SU-DHL-6 (cell line): ENCODE data around the gene NDUFS8.

Experiments
- H2AFZ ChIP-seq: fragments of 200-600 bp; sonication (generic); 2 replicates; pipeline ENCODE4 v1.6.1; 2014; ENCODE audit warnings: low read depth, mild to moderate bottlenecking, moderate library complexity, mixed read lengths, antibody characterized with exemption, low read length; ENCODE audit not compliant: severe bottlenecking
- H3F3A ChIP-seq: fragments of 200-600 bp; shearing (Covaris generic); 2 replicates; pipeline ENCODE4 v1.6.0; 2016; ENCODE audit warnings: antibody characterized with exemption, mild to moderate bottlenecking; ENCODE audit not compliant: insufficient read depth
- H3K27ac ChIP-seq: fragments of 200-600 bp; sonication (generic); 2 replicates; pipeline ENCODE4 v1.5.1; 2016; ENCODE audit warnings: low read depth, mild to moderate bottlenecking, low read length, moderate library complexity, mixed read lengths
- H3K27me3 ChIP-seq: fragments of 200-600 bp; sonication (generic), shearing (Covaris generic); 2 replicates; pipeline ENCODE4 v1.6.0; 2014; ENCODE audit warnings: mild to moderate bottlenecking, low read length
- H3K36me3 ChIP-seq: fragments of 200-600 bp; sonication (generic); 2 replicates; pipeline ENCODE4 v1.6.1; 2014; ENCODE audit warnings: mild to moderate bottlenecking, low read length, mixed read lengths
- H3K4me2 ChIP-seq: fragments of 300-600, 200-600 bp; shearing (Covaris generic), sonication (generic); 2 replicates; pipeline ENCODE4 v1.6.0; 2014; ENCODE audit warnings: low read length, low read depth, mild to moderate bottlenecking; ENCODE audit not compliant: poor library complexity, severe bottlenecking
- H3K4me3 ChIP-seq: fragments of 200-600 bp; sonication (generic); 2 replicates; pipeline ENCODE4 v1.5.1; 2014; ENCODE audit warnings: antibody characterized with exemption, low read length, mild to moderate bottlenecking, mixed read lengths; ENCODE audit not compliant: insufficient read depth, poor library complexity, severe bottlenecking
- H3K79me2 ChIP-seq: fragments of 200-600 bp; sonication (generic); 2 replicates; pipeline ENCODE4 v1.6.1; 2014; ENCODE audit warnings: mild to moderate bottlenecking, low read length, moderate library complexity; ENCODE audit not compliant: insufficient read depth
- H3K9ac ChIP-seq: fragments of 200-600 bp; sonication (generic); 2 replicates; pipeline ENCODE4 v1.7.0; 2014; ENCODE audit warnings: mild to moderate bottlenecking, low read length
- H3K9me2 ChIP-seq: fragments of 200-600 bp; sonication (generic); replicated peaks from 2 replicates; pipeline ENCODE4 v1.6.1; 2014; ENCODE audit warnings: low read length; ENCODE audit not compliant: insufficient read depth
- H3K9me3 ChIP-seq: fragments of 200-600 bp; sonication (generic); 2 replicates; pipeline ENCODE4 v1.6.1; 2014; ENCODE audit warnings: low read length, mixed read lengths; ENCODE audit not compliant: insufficient read depth
- H4K20me1 ChIP-seq: fragments of 200-600 bp; sonication (generic); 2 replicates; pipeline ENCODE4 v1.6.1; 2014; ENCODE audit warnings: low read depth, mild to moderate bottlenecking, antibody characterized with exemption, low read length, moderate library complexity, mixed read lengths
- CTCF ChIP-seq: fragments of 200-600 bp; sonication (generic); IDR thresholded peaks from one replicate; pipeline ENCODE4 v1.5.1; 2017; ENCODE audit warnings: antibody characterized with exemption, mild to moderate bottlenecking, low read length, moderate library complexity; ENCODE audit not compliant: insufficient read depth, poor library complexity, severe bottlenecking
- EZH2phosphoT487 ChIP-seq: fragments of 200-600 bp; sonication (generic), shearing (Covaris generic); conservative IDR thresholded peaks from 2 replicates; pipeline ENCODE4 v1.6.1; 2018; ENCODE audit warnings: mild to moderate bottlenecking, antibody characterized with exemption, low read length, moderate library complexity, mixed read lengths

The NDUFS8 gene

DNA sequence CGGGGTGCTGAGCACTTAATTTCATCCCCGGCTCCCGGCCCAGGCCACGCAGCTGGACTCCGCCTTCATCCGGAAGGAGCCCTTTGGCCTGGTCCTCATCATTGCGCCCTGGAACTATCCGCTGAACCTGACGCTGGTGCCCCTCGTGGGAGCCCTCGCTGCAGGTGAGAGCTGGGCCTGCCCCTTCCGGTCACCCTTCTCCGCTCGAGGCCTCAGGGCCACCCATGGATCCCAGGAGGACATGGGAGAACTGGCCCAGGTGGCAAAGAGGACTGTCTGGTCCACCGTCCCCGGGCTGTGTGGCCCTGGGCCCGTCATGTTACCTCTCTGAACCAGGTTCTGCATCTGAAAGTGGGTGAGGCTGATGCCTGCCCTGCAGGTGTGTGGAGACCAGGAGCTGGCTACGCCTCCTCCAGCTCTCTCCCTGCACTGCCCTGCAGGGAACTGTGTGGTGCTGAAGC is 11.7 kb upstream of the NDUFS8 start:
- H3K4me2 ChIP-seq = no peak overlapping the region
- no peaks in the 10 kb centered on the region for H3F3A ChIP-seq
- TF ChIP-seq EZH2phosphoT487 = no peak
- TF ChIP-seq CTCF = no peak
- no peak overlapping the region for H3K9ac ChIP-seq
- no peaks in the 10 kb centered on the region for H4K20me1 ChIP-seq
- H3K9me3 ChIP-seq = no peaks in the 10 kb centered on the region
- no peak overlapping the region for H2AFZ ChIP-seq
- no peak overlapping the region for H3K4me3 ChIP-seq
- no peaks in the 10 kb centered on the region for H3K79me2 ChIP-seq
- no peaks in the 10 kb centered on the region for H3K36me3 ChIP-seq
- no peak overlapping the region for H3K27ac ChIP-seq
- no peaks in the 10 kb centered on the region for H3K9me2 ChIP-seq
- no peaks in the 10 kb centered on the region for H3K27me3 ChIP-seq

DNA sequence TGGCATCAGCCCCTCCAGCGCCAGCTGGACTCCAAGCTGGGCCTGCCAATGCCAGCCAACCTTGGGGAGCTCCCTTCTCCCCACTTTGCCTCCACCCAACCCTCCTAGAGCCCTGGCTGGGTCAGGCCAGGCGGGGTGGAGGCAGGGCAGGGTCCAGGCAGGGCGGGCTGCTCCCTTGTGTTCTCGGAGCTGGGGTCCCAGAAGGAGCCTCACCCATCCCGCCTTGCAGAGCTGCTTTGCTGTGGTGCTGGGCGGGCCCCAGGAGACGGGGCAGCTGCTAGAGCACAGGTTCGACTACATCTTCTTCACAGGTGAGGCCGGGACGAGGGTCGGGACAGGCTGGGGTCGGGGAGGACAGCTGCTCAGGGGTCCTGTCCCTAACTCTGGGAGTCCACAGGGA is 11.0 kb upstream of the NDUFS8 start:
- H4K20me1 ChIP-seq = no peaks in the 10 kb centered on the region
- no peak overlapping the region for H3K9ac ChIP-seq
- no peak overlapping the region for H3K27ac ChIP-seq
- H3K4me2 ChIP-seq = no peak overlapping the region
- H3K9me2 ChIP-seq = no peaks in the 10 kb centered on the region
- no peaks in the 10 kb centered on the region for H3K79me2 ChIP-seq
- no peaks in the 10 kb centered on the region for H3K27me3 ChIP-seq
- TF ChIP-seq EZH2phosphoT487 (no peak), CTCF (no peak)
- H2AFZ ChIP-seq = no peak overlapping the region
- no peak overlapping the region for H3K4me3 ChIP-seq
- H3K9me3 ChIP-seq = no peaks in the 10 kb centered on the region
- no peaks in the 10 kb centered on the region; the same call in 1 of the 2 replicates for H3F3A ChIP-seq
- H3K36me3 ChIP-seq = no peaks in the 10 kb centered on the region

DNA sequence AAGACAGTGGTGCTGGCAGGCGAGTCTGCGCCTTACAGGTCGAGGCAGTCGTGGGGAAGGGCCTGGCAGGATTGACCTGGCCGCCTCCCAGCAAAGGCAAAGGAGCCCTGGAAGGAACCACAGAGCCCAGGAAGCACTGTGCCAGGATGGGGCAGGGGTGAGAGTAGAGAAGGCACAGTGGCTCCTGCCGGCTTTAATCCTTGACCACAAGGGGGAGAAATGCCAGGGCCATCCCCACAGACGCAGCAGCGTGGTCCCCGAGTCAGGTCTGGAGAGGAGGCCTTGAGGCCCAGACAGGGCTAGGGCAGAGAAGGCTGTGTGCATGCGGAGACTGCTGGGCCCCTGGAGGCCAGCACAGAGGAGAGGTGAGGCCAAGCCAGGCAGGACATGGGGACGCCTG is 9.9 kb upstream of the NDUFS8 start:
- no peak overlapping the region for H2AFZ ChIP-seq
- H3K4me3 ChIP-seq = no peak overlapping the region
- H3F3A ChIP-seq = no peaks in the 10 kb centered on the region; the same call in 1 of the 2 replicates

More for the DNA sequence above, 9.9 kb upstream of the NDUFS8 start:
- TF ChIP-seq CTCF = no peak
- no peak for TF ChIP-seq EZH2phosphoT487
- Histone ChIP-seq H3K9me3 (no peaks in the 10 kb centered on the region), H3K9ac (no peak overlapping the region), H3K36me3 (no peaks in the 10 kb centered on the region), H3K27ac (no peak overlapping the region), H3K27me3 (no peaks in the 10 kb centered on the region), H4K20me1 (no peaks in the 10 kb centered on the region), H3K9me2 (no peaks in the 10 kb centered on the region), H3K79me2 (no peaks in the 10 kb centered on the region), H3K4me2 (no peak overlapping the region)
